Mucosa of stomach (tissue), 1 donor: ENCODE data around the gene RELT.

Source experiments
- H3K27me3 ChIP-seq: one replicate; pipeline ENCODE4 v1.7.0; 2013; ENCODE audit warnings: mild to moderate bottlenecking, low read length; ENCODE audit not compliant: control insufficient read depth, insufficient read depth
- H3K36me3 ChIP-seq: one replicate; pipeline ENCODE4 v1.7.0; 2013; ENCODE audit warnings: low read length; ENCODE audit not compliant: control insufficient read depth, insufficient read depth
- H3K4me1 ChIP-seq: one replicate; pipeline ENCODE4 v1.7.0; 2013; ENCODE audit warnings: mild to moderate bottlenecking, low read length; ENCODE audit not compliant: control insufficient read depth, insufficient read depth
- H3K4me3 ChIP-seq: one replicate; pipeline ENCODE4 v1.7.0; 2013; ENCODE audit warnings: low read length
- H3K9ac ChIP-seq: one replicate; pipeline ENCODE4 v1.7.0; 2013; ENCODE audit warnings: mild to moderate bottlenecking, low read length, moderate library complexity
- H3K9me3 ChIP-seq: one replicate; pipeline ENCODE4 v1.7.0; 2013; ENCODE audit warnings: mild to moderate bottlenecking, low read length, moderate library complexity; ENCODE audit not compliant: control insufficient read depth
- donor health status: Pancreatic carcinoma.

RELT gene

GRCh38 chr11:73365352-73366264 is 10.6 kb upstream of the RELT start:
- no peaks in the 10 kb centered on the region for H3K9me3 ChIP-seq
- no peaks in the 10 kb centered on the region for H3K36me3 ChIP-seq
- no peaks in the 10 kb centered on the region for H3K27me3 ChIP-seq
- no peak overlapping the region for H3K9ac ChIP-seq
- H3K4me1 ChIP-seq = no peaks in the 10 kb centered on the region
- no peak overlapping the region for H3K4me3 ChIP-seq

DNA sequence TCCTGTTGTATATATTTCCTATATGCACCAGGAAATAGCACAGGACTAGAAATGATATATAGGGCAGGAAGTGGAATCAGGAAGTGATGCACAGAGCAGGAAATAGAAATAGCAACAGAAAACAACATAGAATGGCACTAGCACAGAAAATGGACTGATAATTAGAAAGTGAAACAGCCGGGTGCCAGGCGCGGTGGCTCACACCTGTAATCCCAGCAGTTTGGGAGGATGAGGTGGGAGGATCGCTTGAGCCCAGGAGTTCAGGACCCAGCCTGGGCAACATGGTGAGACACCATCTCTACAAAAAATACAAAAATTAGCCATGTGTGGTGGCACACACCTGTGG is 10.0 kb upstream of the RELT start:
- Histone ChIP-seq H3K27me3 (no peaks in the 10 kb centered on the region), H3K4me1 (no peaks in the 10 kb centered on the region), H3K9ac (no peak overlapping the region), H3K9me3 (no peaks in the 10 kb centered on the region), H3K4me3 (no peak overlapping the region), H3K36me3 (no peaks in the 10 kb centered on the region)

- H3K36me3 ChIP-seq = no peaks in the 10 kb centered on the region
- no peaks in the 10 kb centered on the region for H3K9me3 ChIP-seq
- no peaks in the 10 kb centered on the region for H3K4me1 ChIP-seq
- no peak overlapping the region for H3K9ac ChIP-seq
- H3K4me3 ChIP-seq = no peak overlapping the region
- no peaks in the 10 kb centered on the region for H3K27me3 ChIP-seq
Measured at GRCh38 chr11:73366953-73367352, 9.2 kb upstream of the RELT start.

- Histone ChIP-seq H3K36me3 (no peaks in the 10 kb centered on the region), H3K9me3 (no peaks in the 10 kb centered on the region), H3K27me3 (no peaks in the 10 kb centered on the region), H3K4me3 (no peak overlapping the region), H3K4me1 (no peaks in the 10 kb centered on the region), H3K9ac (no peak overlapping the region)
Measured at GRCh38 chr11:73367482-73368024, 8.6 kb upstream of the RELT start.

DNA sequence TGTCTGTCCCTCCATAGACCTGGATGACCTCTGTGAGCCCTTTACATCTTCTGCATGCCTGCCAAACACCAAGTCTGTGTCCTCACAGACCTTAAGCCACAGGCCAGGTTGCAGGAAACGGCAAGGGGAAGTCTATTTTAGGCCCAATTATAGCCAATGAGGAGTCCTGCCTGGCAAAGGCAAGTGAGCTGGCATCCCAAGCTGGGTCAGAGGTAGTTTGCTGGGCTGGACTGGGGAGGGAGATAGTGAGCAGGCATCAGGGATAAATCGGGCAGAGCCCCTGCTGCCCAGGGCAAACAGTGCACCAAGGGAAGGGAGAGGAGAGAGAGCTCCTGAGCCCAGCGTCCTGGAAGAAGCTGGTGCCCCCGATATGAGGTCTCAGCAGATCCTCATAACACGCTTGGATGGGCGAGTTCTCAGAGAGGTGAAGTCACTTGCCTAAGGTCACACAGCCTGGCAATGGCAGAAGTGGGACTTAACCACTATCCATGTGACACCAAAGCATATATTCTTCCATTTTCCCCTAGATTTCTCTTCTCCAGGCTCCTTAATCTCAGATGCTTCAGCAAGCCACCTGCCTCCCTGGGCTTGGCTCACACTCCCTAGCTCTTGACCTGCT is 3.7 kb upstream of the RELT start:
- Histone ChIP-seq H3K27me3 (no peaks in the 10 kb centered on the region), H3K9me3 (no peaks in the 10 kb centered on the region), H3K36me3 (no peaks in the 10 kb centered on the region), H3K9ac (no peak overlapping the region), H3K4me3 (no peak overlapping the region), H3K4me1 (peaks cover 14% of the 10 kb centered on the region)

DNA sequence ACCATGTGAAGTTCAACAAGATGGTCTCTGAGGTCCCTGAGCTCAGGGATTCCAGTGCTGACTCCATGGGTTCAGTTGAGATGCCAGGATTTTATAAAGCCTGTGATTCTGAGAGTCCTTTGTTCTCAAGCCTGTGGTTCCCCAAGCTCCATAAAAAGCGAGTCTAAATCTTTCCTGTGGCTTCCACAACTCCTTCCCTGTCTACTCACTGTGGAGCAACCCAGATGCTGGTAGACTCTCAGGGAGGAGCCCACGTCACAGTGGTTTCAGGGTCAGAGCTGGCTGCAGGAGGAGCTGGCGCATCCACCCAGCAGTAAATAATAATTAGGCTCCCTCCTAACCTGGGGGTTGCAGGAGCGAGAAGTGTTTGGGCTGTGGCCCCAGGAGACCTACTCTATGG is 2.0 kb upstream of the RELT start:
- H3K36me3 ChIP-seq = no peaks in the 10 kb centered on the region
- peaks cover 16% of the 10 kb centered on the region for H3K4me1 ChIP-seq
- H3K4me3 ChIP-seq = no peak overlapping the region
- no peaks in the 10 kb centered on the region for H3K27me3 ChIP-seq
- no peaks in the 10 kb centered on the region for H3K9me3 ChIP-seq
- H3K9ac ChIP-seq = no peak overlapping the region

- H3K4me3 ChIP-seq = no peak overlapping the region
- no peaks in the 10 kb centered on the region for H3K27me3 ChIP-seq
- no peaks in the 10 kb centered on the region for H3K36me3 ChIP-seq
- H3K4me1 ChIP-seq = peaks cover 26% of the 10 kb centered on the region
- peak overlapping the region; percentile 40 for H3K9ac ChIP-seq
- no peaks in the 10 kb centered on the region for H3K9me3 ChIP-seq
Measured at GRCh38 chr11:73375830-73376159, 404 bp upstream of the RELT start.

GRCh38 chr11:73376803-73377629 is 817 bp downstream of the RELT start:
- peak overlapping the region; percentile 67 for H3K9ac ChIP-seq
- H3K4me1 ChIP-seq = peaks cover 26% of the 10 kb centered on the region
- no peaks in the 10 kb centered on the region for H3K36me3 ChIP-seq
- no peaks in the 10 kb centered on the region for H3K27me3 ChIP-seq
- no peaks in the 10 kb centered on the region for H3K9me3 ChIP-seq
- H3K4me3 ChIP-seq = peak overlapping the region; percentile 47

- Histone ChIP-seq H3K4me1 (peaks cover 42% of the 10 kb centered on the region), H3K27me3 (no peaks in the 10 kb centered on the region), H3K9ac (no peak overlapping the region), H3K36me3 (no peaks in the 10 kb centered on the region), H3K9me3 (no peaks in the 10 kb centered on the region), H3K4me3 (no peak overlapping the region)
Measured at GRCh38 chr11:73379189-73379880, 3.1 kb downstream of the RELT start.

GRCh38 chr11:73380331-73380730 is 4.1 kb downstream of the RELT start:
- Histone ChIP-seq H3K27me3 (no peaks in the 10 kb centered on the region), H3K9ac (no peak overlapping the region), H3K36me3 (no peaks in the 10 kb centered on the region), H3K4me3 (no peak overlapping the region), H3K4me1 (peaks cover 49% of the 10 kb centered on the region), H3K9me3 (no peaks in the 10 kb centered on the region)

DNA sequence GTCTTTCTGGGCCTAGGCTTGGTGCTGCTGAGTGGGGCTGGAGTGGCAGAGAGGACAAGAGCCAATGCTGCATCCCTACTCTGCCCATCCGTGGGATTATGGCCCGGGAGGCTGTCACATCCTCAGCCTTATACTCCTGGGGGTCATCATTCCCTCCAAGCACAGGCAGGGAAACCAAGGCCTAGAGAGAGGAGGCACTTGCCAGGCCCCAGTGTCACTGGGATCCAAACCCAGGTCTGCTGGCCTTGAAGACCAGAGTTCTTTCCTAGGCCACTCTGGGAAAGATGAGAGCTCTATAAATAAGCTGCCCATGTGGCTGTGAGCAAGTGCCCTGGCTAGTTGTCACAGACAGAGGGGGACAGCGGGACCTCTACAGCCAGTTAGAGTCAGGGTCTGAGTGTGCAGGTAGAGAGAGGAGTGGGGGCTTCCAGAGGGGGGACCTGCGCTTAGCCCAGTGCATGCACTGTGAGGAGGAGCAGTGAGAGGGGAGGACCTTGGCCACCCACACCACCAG is 4.8 kb downstream of the RELT start:
- peaks cover 50% of the 10 kb centered on the region for H3K4me1 ChIP-seq
- no peaks in the 10 kb centered on the region for H3K9me3 ChIP-seq
- H3K4me3 ChIP-seq = no peak overlapping the region
- H3K9ac ChIP-seq = no peak overlapping the region
- H3K36me3 ChIP-seq = no peaks in the 10 kb centered on the region
- H3K27me3 ChIP-seq = no peaks in the 10 kb centered on the region
